ENCODE data around the gene GLRX3.

GRCh38 chr10:130193493-130194193 is 57.5 kb downstream of the GLRX3 start:
- TF ChIP-seq CTCF (conservative IDR thresholded peaks at IDR 0.05; ENCODE audit: low read depth, low read length) (no peak), EZH2 (IDR thresholded peaks at IDR 0.05; ENCODE audit: low read length, unreplicated experiment) (no peak), EZH2phosphoT487 (IDR thresholded peaks at IDR 0.05; ENCODE audit: borderline replicate concordance, low read length) (no peak)

Data from PC-3 (cell line).